ENCODE data around the gene RANBP1. TPM values are rescaled to one million over a fixed set of nuclear protein-coding genes. Genes with fewer than 3 reads are reported as not detected.

RANBP1 gene
- total RNA-seq, 1 donor from 2014 or later: 79.5 TPM

GRCh38 chr22:20105456-20106204, 10.3 kb upstream of the RANBP1 start:
- Mint-ChIP-seq H3K27ac (ENCODE audit: unreplicated experiment) (no peak overlapping the region), H3K4me1 (ENCODE audit: low read depth) (no peaks in the 10 kb centered on the region), H3K4me3 (ENCODE audit: unreplicated experiment) (no peak overlapping the region), H3K27me3 (ENCODE audit: low read depth) (no peaks in the 10 kb centered on the region), H3K36me3 (ENCODE audit: low read depth) (peaks cover 13% of the 10 kb centered on the region), H3K9me3 (ENCODE audit: low read depth) (no peaks in the 10 kb centered on the region)
- TF ChIP-seq CTCF (IDR thresholded peaks at IDR 0.05): no peak
- DNase-seq (ENCODE audit: low spot score): peak; percentile 65

- no peak overlapping the region for H3K4me3 Mint-ChIP-seq (ENCODE audit: unreplicated experiment)
- H3K4me1 Mint-ChIP-seq (ENCODE audit: low read depth): no peaks in the 10 kb centered on the region
- TF ChIP-seq CTCF (IDR thresholded peaks at IDR 0.05): no peak
- no peaks in the 10 kb centered on the region for H3K9me3 Mint-ChIP-seq (ENCODE audit: low read depth)
- H3K36me3 Mint-ChIP-seq (ENCODE audit: low read depth): peaks cover 13% of the 10 kb centered on the region
- no peaks in the 10 kb centered on the region for H3K27me3 Mint-ChIP-seq (ENCODE audit: low read depth)
- peak; percentile 54 for DNase-seq (ENCODE audit: low spot score)
- H3K27ac Mint-ChIP-seq (ENCODE audit: unreplicated experiment): no peak overlapping the region
Observed at GRCh38 chr22:20106205-20106848, 9.6 kb upstream of the RANBP1 start.

- no peak overlapping the region for H3K27ac Mint-ChIP-seq (ENCODE audit: unreplicated experiment)
- peaks cover under 1% of the 10 kb centered on the region for H3K4me1 Mint-ChIP-seq (ENCODE audit: low read depth)
- TF ChIP-seq CTCF (IDR thresholded peaks at IDR 0.05): no peak
- H3K9me3 Mint-ChIP-seq (ENCODE audit: low read depth): no peaks in the 10 kb centered on the region
- no peaks in the 10 kb centered on the region for H3K27me3 Mint-ChIP-seq (ENCODE audit: low read depth)
- DNase-seq (ENCODE audit: low spot score): peak; percentile 67
- no peak overlapping the region for H3K4me3 Mint-ChIP-seq (ENCODE audit: unreplicated experiment)
- peaks cover 13% of the 10 kb centered on the region for H3K36me3 Mint-ChIP-seq (ENCODE audit: low read depth)
Observed at GRCh38 chr22:20106849-20107237, 9.1 kb upstream of the RANBP1 start.

GRCh38 chr22:20107471-20107901, 8.4 kb upstream of the RANBP1 start:
- H3K36me3 Mint-ChIP-seq (ENCODE audit: low read depth): peaks cover 13% of the 10 kb centered on the region
- peaks cover 3% of the 10 kb centered on the region for H3K4me1 Mint-ChIP-seq (ENCODE audit: low read depth)
- H3K9me3 Mint-ChIP-seq (ENCODE audit: low read depth): no peaks in the 10 kb centered on the region
- H3K4me3 Mint-ChIP-seq (ENCODE audit: unreplicated experiment): no peak overlapping the region
- no peak overlapping the region for H3K27ac Mint-ChIP-seq (ENCODE audit: unreplicated experiment)
- DNase-seq (ENCODE audit: low spot score): peak; percentile 63
- H3K27me3 Mint-ChIP-seq (ENCODE audit: low read depth): no peaks in the 10 kb centered on the region
- no peak for TF ChIP-seq CTCF (IDR thresholded peaks at IDR 0.05)

- Mint-ChIP-seq H3K36me3 (ENCODE audit: low read depth) (peaks cover 13% of the 10 kb centered on the region), H3K27ac (ENCODE audit: unreplicated experiment) (peak overlapping the region; percentile 45), H3K27me3 (ENCODE audit: low read depth) (no peaks in the 10 kb centered on the region), H3K9me3 (ENCODE audit: low read depth) (no peaks in the 10 kb centered on the region), H3K4me1 (ENCODE audit: low read depth) (peaks cover 3% of the 10 kb centered on the region), H3K4me3 (ENCODE audit: unreplicated experiment) (no peak overlapping the region)
- peak; percentile 81 for DNase-seq (ENCODE audit: low spot score)
- no peak for TF ChIP-seq CTCF (IDR thresholded peaks at IDR 0.05)
Observed at GRCh38 chr22:20107951-20108756, 7.8 kb upstream of the RANBP1 start.
